Glomerular endothelial cell (primary cell): Measurements from ENCODE around the gene B4GALT6. TPM values are rescaled to one million over a fixed set of nuclear protein-coding genes. Genes with fewer than 3 reads are reported as not detected.

ENCODE experiments used
- total RNA-seq: library from RNA; depleted of rRNA; stranded (reverse); fragments of >200 nt; gene quantifications from 2 replicates; pipeline ENCODE4 v1.2.3, GENCODE V29; 2015

The B4GALT6 gene
- total RNA-seq, 1 donor from 2014 or later: 10.2 TPM

Other genes starting within 250 kb of the B4GALT6 start
- not detected in 2 replicates for gene DSG3, start 236.8 kb downstream of the B4GALT6 start, total RNA-seq
- gene DSG2, start 186.4 kb downstream of the B4GALT6 start, total RNA-seq: 15.5 TPM in 2 replicates
- not detected in 2 replicates for gene TTR, start 92.7 kb downstream of the B4GALT6 start, total RNA-seq
- not detected in 2 replicates for gene SLC25A52, start 76.3 kb upstream of the B4GALT6 start, total RNA-seq